H1 (cell line): ENCODE data around the gene FGF18. TPM values are rescaled to one million over a fixed set of nuclear protein-coding genes. Genes with fewer than 3 reads are reported as not detected.

Experiments
- ASH2L ChIP-seq: fragments of 200-600, 300-600 bp; sonication (generic); IDR thresholded peaks from one replicate; pipeline ENCODE4 v1.7.1; 2017; ENCODE audit warnings: low read length
- BACH1 ChIP-seq: IDR thresholded peaks from 2 replicates; pipeline ENCODE4 v1.6.1; 2012; ENCODE audit warnings: low read length, improper control_type of control experiment
- GTF2F1 ChIP-seq: IDR thresholded peaks from 2 replicates; pipeline ENCODE4 v1.6.1; 2012; ENCODE audit warnings: low read depth, low read length, improper control_type of control experiment, borderline replicate concordance
- polyA plus RNA-seq, 7 experiments: library from polyadenylated mRNA; depleted of rRNA in 3 of 7; stranded (reverse) in 5 of 7; unstranded in 2 of 7; fragments of >200 nt in 5 of 7; fragments of 200-250 nt in 2 of 7; gene quantifications; 1 replicate in 5 of 7; 2 replicates in 1 of 7; 4 replicates in 1 of 7; pipeline versions ENCODE4 v1.2.1 to v1.2.3, GENCODE V29; 2011 to 2013; ENCODE audit warnings: missing spikeins in 2 of 7, mixed read lengths in 2 of 7
- total RNA-seq: library from RNA; stranded (reverse); fragmentation: NEBNext Ultra II Directional; extraction: Animal tissue kit (Norgen Biotek cat#: 25700); gene quantifications from 2 replicates; pipeline ENCODE4 v1.2.1, GENCODE V29; 2021

FGF18 gene
- total and polyA plus RNA-seq, 2 of the 8 experiments (the other 6 are each of a cell fraction or from before 2014, with no cell fraction given): 0.54 to 1.3 TPM

GRCh38 chr5:171418982-171419687 lies at the start of gene FGF18 (continued):
- TF ChIP-seq ASH2L (peak; percentile 78), BACH1 (0 out of 2 replicates have a peak, but pooled peaks have one; percentile 0), GTF2F1 (no peak)
